ENCODE data around the gene CPB2.

DNA sequence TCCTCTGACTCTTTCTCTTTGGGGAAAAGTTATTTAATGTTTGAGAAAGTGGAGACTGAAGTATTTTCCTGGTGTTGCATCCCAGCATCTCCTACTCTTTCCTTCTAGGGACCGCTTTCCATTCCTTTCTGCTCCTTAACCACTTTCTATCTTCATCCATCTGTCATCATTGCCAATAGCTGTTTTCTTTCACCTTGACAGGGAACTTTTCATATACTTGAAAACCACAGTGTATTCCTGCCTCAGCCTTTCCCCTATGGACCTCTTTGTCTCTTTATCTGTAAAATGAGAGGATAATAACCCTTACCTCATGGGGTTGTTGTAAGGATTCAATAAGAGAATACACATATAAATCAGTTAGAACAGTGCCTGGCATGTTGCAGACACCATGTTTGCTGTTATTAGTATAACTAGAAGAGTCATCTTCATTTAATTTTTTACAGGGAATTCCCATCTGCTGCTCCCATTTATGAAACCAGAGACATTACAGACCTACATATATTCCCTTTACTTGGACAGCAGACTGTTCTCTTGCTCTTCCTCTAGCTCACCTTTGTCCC lies 45.4 kb upstream of the CPB2 start:
- TF ChIP-seq, protein P1, sequence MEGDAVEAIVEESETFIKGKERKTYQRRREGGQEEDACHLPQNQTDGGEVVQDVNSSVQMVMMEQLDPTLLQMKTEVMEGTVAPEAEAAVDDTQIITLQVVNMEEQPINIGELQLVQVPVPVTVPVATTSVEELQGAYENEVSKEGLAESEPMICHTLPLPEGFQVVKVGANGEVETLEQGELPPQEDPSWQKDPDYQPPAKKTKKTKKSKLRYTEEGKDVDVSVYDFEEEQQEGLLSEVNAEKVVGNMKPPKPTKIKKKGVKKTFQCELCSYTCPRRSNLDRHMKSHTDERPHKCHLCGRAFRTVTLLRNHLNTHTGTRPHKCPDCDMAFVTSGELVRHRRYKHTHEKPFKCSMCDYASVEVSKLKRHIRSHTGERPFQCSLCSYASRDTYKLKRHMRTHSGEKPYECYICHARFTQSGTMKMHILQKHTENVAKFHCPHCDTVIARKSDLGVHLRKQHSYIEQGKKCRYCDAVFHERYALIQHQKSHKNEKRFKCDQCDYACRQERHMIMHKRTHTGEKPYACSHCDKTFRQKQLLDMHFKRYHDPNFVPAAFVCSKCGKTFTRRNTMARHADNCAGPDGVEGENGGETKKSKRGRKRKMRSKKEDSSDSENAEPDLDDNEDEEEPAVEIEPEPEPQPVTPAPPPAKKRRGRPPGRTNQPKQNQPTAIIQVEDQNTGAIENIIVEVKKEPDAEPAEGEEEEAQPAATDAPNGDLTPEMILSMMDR (IDR thresholded peaks at IDR 0.05), result no peak
- no peak for TF ChIP-seq POLR2A (IDR thresholded peaks at IDR 0.05)
